Measurements from ENCODE around the gene PSMD13.
A peak's percentile ranks its signal among the peaks of the same experiment; 100 is the strongest.
"Not testable (repeated sequence)": the region's sequence is repeated elsewhere in the genome, so short reads cannot be mapped to it uniquely, and the experiment has no call there.

Gene PSMD13

DNA sequence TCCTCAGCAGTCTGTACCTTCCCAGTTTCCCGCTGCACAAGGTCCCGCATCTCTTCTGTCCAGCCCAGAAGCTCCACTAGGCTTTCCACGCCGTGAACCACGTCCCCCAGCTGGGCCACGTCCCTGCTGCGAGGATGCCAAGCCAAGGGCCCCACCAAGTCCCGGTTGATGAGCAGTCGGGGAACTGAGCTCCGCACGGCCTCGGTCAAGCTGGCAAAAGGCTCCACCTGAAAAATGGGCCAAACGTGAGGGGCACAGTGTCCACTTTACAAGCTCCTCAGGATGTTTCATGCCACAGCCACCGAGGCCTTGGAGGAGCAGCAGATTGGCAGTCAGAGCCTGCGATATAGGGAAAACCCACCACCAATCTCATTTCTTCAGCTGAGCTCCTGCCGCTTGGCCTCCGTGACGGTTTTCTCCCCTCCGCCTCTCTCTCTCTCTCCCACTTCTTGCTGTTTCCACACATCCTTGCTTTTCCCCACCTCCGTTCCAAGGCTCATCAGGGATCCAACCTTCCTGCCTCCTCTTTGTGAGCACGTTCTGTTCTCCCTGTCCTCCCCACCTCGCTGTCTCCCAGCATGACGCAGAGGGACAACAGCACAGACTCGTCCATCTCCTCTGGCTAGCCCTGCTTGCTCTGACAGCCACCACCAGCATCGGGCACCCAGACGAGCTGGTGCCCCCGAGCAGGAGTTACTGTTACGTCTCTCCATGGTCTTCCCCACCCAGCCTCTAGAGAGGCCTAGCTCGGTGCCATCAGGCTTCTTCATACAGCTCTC, 17.8 kb upstream of the PSMD13 start:
- DNase-seq = no peak

DNA sequence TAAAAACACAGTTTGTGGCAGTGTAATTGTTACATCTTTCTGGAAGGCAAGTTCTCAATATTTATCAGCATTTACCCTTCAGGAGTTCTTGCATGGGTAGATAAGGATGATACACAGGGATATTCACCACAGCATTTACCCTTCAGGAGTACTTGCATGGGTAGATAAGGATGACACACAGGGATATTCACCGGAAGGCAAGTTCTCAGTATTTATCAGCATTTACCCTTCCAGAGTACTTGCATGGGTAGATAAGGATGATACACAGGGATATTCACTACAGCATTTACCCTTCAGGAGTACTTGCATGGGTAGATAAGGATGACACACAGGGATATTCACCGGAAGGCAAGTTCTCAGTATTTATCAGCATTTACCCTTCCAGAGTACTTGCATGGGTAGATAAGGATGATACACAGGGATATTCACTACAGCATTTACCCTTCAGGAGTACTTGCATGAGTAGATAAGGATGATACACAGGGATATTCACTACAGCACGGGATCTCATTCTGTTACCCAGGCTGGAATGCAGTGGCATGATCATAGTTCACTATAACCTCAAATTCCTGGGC, 16.0 kb upstream of the PSMD13 start:
- DNase-seq = not testable (repeated sequence)

- DNase-seq = no peak
Measured at GRCh38 chr11:221539-221938, 15.2 kb upstream of the PSMD13 start.

DNA sequence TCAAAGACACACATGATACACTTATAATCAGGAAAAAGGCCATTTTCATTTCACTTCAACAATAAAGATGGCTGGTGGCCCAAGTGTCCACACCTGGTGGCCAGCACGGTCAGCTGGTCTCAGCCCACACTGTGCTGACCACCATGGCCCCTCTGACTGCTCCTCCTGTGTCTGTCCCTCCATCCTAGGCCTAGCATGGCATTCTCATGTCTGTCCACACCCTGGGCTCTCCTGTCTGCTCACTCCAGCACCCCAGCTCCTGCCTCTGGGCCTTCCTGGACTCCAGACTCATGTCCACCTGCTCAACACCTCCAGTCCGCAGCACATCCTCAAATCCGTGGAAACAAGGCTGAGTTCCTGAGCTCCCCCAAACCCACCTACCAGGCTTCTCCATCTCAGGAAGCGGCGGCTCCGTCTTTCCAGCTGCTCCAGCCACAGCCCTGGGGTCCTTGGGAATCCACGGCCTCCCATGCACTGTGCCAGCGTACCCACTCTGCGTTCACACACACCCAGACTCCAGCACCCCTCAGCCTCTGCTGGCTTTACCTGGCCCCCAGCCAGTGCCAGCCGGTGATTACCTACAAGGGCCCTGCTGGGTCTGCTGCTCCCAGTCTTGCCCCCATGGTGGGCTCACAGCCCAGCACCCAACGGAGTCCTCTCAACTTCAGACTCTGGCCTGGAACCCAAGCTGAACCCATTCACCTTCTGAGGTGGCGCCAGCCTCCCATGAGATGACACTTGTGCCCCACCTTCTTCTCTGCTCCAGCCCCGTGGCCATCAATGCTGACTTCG, 14.6 kb upstream of the PSMD13 start:
- no peak for DNase-seq

DNA sequence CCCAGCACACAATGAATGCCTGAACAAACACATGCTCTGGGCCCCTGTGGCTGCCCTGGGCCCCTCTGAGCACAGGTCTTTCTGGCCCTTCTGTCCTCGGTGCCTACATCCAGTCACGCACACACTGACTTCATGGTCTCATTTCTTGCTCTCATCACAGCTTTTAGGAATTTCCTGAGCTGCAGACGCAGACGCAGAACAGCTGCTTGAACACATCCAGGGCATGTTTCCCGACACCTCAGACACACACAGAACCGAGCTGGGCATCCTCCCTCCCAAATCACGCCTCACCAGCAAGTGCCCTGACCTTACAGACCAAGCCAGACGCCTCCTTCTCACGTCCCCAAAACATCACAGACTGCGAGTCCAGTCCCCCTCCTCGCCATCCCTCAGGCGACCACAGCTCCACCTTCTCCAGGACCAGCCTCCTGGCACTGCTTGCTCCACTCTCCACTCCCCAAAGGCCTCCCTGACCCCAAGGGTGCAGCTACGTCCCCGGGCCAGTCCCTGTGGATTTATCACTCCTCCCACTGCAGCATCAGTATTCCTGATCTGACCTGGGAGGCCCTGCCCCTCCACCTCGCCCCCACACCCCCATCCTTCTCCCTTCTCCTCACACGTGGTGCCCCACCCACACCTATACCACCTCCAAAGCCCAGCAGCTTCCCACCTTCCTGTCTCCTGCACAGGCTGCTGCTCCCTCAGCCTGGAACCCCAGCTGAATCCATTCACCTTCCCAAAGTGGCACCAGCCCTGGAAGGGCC, 13.6 kb upstream of the PSMD13 start:
- DNase-seq = no peak

- DNase-seq = no peak
Measured at GRCh38 chr11:223884-224283, 12.9 kb upstream of the PSMD13 start.

GRCh38 chr11:224424-224823, 12.4 kb upstream of the PSMD13 start:
- DNase-seq = no peak

DNA sequence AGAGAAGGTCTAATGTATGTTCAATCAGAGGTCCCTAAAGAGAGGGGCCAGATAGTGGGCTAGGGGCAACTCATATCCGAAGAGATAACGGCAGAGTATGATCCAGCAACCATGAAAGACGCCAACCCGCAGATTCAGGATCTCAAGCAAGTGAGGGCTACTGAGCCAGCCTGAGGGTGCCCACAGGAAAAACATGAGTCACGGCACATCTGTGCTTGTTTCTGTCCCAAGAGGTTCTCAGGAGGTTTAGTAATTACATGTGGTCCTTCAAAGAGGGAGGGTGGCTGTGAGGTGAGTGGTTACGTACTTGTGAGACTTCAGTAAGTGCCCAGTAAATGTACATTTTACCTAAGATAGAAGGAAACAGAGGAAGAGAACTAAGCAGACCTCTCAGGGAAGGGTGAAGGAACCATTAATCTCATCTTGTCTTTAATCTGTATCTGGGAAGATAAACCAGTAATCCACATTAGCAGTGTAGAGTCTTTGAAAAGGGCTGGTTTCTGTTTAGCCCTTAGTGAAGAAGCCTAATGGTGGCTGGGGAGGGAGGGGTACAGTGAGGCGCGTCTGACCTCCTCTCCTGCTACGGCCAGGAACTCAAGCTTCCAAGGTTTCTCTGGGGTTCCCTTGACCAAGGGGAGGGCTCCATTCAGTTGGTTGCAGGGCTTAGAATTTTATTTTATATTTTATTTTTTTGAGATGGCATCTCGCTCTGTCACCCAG, 10.9 kb upstream of the PSMD13 start:
- no peak for DNase-seq

DNA sequence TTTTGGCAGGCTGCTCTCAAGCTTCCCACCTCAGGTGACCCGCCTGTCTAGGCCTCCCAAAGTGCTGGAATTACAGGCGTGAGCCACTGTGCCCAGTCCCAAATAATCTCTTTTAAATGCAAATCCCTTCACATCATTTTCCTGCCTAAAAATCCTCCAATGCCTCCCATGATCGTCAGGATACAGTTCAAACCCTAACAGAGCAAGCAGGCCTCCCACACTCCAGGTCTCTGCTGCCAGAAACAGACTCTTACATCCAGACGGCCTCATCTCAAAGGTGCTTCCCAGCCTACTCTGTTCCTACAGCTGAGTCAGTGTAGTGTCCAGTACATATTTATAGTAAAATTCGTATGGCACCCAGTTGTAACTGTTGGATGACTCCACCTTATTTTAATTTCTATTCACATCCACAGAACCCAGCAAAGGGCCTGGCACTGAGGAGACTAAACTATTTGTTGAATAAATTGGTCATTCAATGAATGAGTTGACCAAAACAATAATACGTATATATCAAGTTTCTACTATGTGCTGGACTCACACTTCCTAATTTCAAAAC, 8.9 kb upstream of the PSMD13 start:
- no peak for DNase-seq

GRCh38 chr11:230431-230830, 6.3 kb upstream of the PSMD13 start:
- DNase-seq = no peak

- no peak for DNase-seq
Measured at GRCh38 chr11:232783-233565, 3.8 kb upstream of the PSMD13 start.

GRCh38 chr11:235180-235579, 1.6 kb upstream of the PSMD13 start:
- DNase-seq = no peak

- no peak for DNase-seq
Measured at GRCh38 chr11:235609-235996, 1.2 kb upstream of the PSMD13 start.

DNA sequence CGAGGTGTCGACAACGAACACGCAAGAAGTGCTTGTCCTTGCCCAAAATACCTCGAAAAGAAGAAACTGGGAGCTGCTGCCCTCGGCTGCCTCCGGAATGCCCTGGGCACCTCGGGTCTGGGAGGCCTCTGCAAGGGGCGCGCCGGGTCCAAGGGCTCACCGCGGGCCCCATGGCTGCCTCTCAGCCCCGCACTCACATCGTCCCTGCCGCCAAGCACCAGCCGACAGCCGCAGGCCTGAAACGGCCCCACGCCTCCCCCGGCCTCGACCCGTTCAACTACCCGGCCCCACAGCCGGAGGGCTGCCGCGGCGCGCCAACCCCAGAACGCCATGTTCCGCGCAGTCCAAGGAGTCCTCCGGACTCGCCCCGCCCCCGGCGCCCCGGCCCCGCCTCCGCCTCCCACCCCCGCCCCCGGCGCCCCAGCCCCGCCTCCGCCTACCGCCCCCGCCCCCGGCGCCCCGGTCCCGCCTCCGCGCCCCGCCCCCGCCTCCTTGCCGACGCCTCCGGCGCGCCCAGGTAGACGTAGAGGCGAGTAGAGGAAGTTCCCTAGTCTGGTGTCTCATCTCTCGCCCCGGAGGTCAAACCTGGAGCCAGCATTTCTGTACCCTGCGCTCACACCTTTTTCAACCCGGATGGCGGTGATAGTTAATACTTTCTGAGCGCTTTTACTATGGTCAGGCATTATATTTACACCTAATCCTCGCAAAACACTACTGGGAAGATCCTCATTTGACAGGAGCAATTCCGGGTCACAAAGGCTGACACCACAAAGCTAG, 591 bp upstream of the PSMD13 start, which contains the start of gene SIRT3:
Gene SIRT3 (minus strand): TSS at position 346 of the 777 bp plus-strand sequence. CDS start 14 bp downstream, at position 332.
- DNase-seq = peak; percentile 83

GRCh38 chr11:238346-238745, 1.6 kb downstream of the PSMD13 start:
- DNase-seq = not testable (repeated sequence)

DNA sequence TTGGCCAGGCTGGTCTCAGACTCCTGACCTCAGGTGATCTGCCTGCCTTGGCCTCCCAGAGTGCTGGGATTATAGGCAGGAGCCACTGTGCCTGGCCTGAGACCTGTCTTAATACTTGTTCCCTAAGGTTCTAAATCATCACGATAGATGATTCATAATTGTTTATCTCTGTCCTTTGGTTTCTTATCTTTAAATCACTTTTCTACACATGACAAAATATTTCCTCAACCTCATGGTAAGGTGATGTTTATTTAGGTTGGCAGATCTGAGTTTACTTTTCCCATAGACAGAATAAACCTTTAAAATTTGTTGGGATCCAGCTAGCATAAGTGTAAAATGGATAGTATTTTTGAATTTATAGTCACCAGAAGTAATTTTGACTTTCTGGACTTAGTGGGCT, 3.5 kb downstream of the PSMD13 start:
- DNase-seq = no peak

GRCh38 chr11:241634-242033, 4.9 kb downstream of the PSMD13 start:
- DNase-seq = no peak

DNA sequence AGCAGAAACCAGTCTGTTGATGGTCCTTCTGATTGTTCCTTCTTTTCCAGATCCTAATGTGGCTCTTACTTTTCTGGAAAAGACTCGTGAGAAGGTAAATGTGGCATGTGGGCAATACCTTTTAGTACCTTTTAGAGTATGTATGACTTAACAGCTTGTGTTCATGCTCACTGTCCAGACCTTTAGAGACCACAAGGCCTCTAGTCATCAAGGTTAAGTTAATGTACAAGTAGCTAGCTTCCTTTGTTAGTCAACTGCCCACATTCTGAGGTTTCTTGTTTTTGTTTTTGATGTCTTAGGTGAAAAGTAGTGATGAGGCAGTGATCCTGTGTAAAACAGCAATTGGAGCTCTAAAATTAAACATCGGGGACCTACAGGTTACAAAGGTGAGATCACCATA, 7.6 kb downstream of the PSMD13 start:
- DNase-seq = no peak

- no peak for DNase-seq
Measured at GRCh38 chr11:249062-249461, 12.3 kb downstream of the PSMD13 start.

- DNase-seq = no peak
Measured at GRCh38 chr11:250274-250673, 13.5 kb downstream of the PSMD13 start.
